ENCODE data around the gene TMEM254.

DNA sequence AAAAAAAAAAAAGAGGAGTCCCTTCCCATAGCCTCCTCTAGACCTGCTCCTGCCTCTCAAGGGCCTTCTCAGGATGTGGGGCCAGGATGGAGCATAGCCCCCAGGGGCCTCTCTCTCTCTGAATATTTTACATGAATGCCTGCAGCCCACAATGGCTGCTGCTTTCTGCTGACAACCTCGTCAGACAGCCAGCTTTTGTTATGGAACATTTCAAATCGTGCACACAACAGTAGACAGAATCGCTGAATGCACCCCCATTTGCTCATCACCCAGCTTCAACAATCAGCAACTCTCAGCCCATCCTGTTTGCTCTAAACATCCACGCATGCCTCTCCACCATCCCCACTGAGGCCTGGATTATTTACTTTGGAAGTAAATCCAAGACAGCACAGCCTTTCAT lies 59.5 kb downstream of the TMEM254 start:
- TF ChIP-seq, protein P1, sequence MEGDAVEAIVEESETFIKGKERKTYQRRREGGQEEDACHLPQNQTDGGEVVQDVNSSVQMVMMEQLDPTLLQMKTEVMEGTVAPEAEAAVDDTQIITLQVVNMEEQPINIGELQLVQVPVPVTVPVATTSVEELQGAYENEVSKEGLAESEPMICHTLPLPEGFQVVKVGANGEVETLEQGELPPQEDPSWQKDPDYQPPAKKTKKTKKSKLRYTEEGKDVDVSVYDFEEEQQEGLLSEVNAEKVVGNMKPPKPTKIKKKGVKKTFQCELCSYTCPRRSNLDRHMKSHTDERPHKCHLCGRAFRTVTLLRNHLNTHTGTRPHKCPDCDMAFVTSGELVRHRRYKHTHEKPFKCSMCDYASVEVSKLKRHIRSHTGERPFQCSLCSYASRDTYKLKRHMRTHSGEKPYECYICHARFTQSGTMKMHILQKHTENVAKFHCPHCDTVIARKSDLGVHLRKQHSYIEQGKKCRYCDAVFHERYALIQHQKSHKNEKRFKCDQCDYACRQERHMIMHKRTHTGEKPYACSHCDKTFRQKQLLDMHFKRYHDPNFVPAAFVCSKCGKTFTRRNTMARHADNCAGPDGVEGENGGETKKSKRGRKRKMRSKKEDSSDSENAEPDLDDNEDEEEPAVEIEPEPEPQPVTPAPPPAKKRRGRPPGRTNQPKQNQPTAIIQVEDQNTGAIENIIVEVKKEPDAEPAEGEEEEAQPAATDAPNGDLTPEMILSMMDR (conservative IDR thresholded peaks at IDR 0.05; ENCODE audit: low read depth in 2 of 2), result no peak
- TF ChIP-seq, protein P2, sequence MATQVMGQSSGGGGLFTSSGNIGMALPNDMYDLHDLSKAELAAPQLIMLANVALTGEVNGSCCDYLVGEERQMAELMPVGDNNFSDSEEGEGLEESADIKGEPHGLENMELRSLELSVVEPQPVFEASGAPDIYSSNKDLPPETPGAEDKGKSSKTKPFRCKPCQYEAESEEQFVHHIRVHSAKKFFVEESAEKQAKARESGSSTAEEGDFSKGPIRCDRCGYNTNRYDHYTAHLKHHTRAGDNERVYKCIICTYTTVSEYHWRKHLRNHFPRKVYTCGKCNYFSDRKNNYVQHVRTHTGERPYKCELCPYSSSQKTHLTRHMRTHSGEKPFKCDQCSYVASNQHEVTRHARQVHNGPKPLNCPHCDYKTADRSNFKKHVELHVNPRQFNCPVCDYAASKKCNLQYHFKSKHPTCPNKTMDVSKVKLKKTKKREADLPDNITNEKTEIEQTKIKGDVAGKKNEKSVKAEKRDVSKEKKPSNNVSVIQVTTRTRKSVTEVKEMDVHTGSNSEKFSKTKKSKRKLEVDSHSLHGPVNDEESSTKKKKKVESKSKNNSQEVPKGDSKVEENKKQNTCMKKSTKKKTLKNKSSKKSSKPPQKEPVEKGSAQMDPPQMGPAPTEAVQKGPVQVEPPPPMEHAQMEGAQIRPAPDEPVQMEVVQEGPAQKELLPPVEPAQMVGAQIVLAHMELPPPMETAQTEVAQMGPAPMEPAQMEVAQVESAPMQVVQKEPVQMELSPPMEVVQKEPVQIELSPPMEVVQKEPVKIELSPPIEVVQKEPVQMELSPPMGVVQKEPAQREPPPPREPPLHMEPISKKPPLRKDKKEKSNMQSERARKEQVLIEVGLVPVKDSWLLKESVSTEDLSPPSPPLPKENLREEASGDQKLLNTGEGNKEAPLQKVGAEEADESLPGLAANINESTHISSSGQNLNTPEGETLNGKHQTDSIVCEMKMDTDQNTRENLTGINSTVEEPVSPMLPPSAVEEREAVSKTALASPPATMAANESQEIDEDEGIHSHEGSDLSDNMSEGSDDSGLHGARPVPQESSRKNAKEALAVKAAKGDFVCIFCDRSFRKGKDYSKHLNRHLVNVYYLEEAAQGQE (IDR thresholded peaks at IDR 0.05; ENCODE audit: unreplicated experiment), result no peak
- TF ChIP-seq POLR2AphosphoS5 (IDR thresholded peaks at IDR 0.05; ENCODE audit: low read depth), result no peak
- TF ChIP-seq CREB1 (CRISPR knock-in tag; IDR thresholded peaks at IDR 0.05; ENCODE audit: low read depth), result no peak
- no peak for TF ChIP-seq EZH2 (IDR thresholded peaks at IDR 0.05; ENCODE audit: low read depth, unreplicated experiment)
- no peak for TF ChIP-seq EZH2phosphoT487 (IDR thresholded peaks at IDR 0.05; ENCODE audit: unreplicated experiment)
- TF ChIP-seq, protein P3, sequence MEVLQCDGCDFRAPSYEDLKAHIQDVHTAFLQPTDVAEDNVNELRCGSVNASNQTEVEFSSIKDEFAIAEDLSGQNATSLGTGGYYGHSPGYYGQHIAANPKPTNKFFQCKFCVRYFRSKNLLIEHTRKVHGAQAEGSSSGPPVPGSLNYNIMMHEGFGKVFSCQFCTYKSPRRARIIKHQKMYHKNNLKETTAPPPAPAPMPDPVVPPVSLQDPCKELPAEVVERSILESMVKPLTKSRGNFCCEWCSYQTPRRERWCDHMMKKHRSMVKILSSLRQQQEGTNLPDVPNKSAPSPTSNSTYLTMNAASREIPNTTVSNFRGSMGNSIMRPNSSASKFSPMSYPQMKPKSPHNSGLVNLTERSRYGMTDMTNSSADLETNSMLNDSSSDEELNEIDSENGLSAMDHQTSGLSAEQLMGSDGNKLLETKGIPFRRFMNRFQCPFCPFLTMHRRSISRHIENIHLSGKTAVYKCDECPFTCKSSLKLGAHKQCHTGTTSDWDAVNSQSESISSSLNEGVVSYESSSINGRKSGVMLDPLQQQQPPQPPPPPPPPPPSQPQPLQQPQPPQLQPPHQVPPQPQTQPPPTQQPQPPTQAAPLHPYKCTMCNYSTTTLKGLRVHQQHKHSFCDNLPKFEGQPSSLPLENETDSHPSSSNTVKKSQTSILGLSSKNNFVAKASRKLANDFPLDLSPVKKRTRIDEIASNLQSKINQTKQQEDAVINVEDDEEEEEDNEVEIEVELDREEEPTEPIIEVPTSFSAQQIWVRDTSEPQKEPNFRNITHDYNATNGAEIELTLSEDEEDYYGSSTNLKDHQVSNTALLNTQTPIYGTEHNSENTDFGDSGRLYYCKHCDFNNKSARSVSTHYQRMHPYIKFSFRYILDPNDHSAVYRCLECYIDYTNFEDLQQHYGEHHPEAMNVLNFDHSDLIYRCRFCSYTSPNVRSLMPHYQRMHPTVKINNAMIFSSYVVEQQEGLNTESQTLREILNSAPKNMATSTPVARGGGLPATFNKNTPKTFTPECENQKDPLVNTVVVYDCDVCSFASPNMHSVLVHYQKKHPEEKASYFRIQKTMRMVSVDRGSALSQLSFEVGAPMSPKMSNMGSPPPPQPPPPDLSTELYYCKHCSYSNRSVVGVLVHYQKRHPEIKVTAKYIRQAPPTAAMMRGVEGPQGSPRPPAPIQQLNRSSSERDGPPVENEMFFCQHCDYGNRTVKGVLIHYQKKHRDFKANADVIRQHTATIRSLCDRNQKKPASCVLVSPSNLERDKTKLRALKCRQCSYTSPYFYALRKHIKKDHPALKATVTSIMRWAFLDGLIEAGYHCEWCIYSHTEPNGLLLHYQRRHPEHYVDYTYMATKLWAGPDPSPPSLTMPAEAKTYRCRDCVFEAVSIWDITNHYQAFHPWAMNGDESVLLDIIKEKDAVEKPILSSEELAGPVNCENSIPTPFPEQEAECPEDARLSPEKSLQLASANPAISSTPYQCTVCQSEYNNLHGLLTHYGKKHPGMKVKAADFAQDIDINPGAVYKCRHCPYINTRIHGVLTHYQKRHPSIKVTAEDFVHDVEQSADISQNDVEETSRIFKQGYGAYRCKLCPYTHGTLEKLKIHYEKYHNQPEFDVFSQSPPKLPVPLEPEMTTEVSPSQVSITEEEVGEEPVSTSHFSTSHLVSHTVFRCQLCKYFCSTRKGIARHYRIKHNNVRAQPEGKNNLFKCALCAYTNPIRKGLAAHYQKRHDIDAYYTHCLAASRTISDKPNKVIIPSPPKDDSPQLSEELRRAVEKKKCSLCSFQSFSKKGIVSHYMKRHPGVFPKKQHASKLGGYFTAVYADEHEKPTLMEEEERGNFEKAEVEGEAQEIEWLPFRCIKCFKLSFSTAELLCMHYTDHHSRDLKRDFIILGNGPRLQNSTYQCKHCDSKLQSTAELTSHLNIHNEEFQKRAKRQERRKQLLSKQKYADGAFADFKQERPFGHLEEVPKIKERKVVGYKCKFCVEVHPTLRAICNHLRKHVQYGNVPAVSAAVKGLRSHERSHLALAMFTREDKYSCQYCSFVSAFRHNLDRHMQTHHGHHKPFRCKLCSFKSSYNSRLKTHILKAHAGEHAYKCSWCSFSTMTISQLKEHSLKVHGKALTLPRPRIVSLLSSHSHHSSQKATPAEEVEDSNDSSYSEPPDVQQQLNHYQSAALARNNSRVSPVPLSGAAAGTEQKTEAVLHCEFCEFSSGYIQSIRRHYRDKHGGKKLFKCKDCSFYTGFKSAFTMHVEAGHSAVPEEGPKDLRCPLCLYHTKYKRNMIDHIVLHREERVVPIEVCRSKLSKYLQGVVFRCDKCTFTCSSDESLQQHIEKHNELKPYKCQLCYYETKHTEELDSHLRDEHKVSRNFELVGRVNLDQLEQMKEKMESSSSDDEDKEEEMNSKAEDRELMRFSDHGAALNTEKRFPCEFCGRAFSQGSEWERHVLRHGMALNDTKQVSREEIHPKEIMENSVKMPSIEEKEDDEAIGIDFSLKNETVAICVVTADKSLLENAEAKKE (CRISPR knock-in tag; IDR thresholded peaks at IDR 0.05), result no peak
- TF ChIP-seq NANOG (IDR thresholded peaks at IDR 0.05; ENCODE audit: borderline replicate concordance), result no peak
